Measurements from ENCODE around the gene DNAH17. TPM values are rescaled to one million over a fixed set of nuclear protein-coding genes. Genes with fewer than 3 reads are reported as not detected.

Gene DNAH17
- total and polyA plus RNA-seq, 2 of the 8 experiments (the other 6 are each of a cell fraction or from before 2014, with no cell fraction given): 0.14 to 0.67 TPM

- H3K9me3 ChIP-seq (ENCODE audit: insufficient read depth in 2 of 2, low read depth in 1 of 2, low read length in 1 of 2): no peaks in the 10 kb centered on the region
- H2BK12ac ChIP-seq (ENCODE audit: low read depth, low read length): no peak overlapping the region
- H2BK120ac ChIP-seq (replicated peaks; ENCODE audit: low read depth, low read length): no peak overlapping the region
- ChIA-PET POLR2A (ENCODE audit: partially characterized antibody) (interaction anchor here (0.6 to 2.2 kb wide), 11 partner anchors 10 to 235 kb away, joined by 3 to 10 read pairs (median 4); partner anchors contain the start of genes AFMID and TK1), CTCF (ENCODE audit: partially characterized antibody) (interaction anchor here (0.7 to 13.7 kb wide), 43 partner anchors 8 to 347 kb away, joined by 3 to 257 read pairs (median 5); partner anchors contain the start of genes DNAH17 and SOCS3)
- FAIRE-seq: no peak
- H4K8ac ChIP-seq (ENCODE audit: extremely low read depth, insufficient read depth, low read length): no peak overlapping the region
- no peak overlapping the region for H3K27ac ChIP-seq (ENCODE audit: low read depth, low read length)
- peaks cover 0 to 7% (median 0%) of the 10 kb centered on the region in 4 experiments; a peak in 3 of 7 replicates for H3K4me1 ChIP-seq (replicated peaks in 1 of 4; ENCODE audit: control insufficient read depth in 3 of 4, insufficient read depth in 4 of 4, low read length in 3 of 4)
- H3K27me3 ChIP-seq (replicated peaks in 1 of 4; ENCODE audit: control insufficient read depth in 3 of 4, extremely low read depth in 1 of 4, insufficient read depth in 3 of 4, low read length in 3 of 4): no peaks in the 10 kb centered on the region
- H3K18ac ChIP-seq (ENCODE audit: extremely low read depth, low read length): no peak overlapping the region
- H2BK15ac ChIP-seq (ENCODE audit: low read length): no peak overlapping the region
- H2AK5ac ChIP-seq (ENCODE audit: low read depth, low read length): no peak overlapping the region
- no peak overlapping the region for H3K4me2 ChIP-seq (ENCODE audit: insufficient read depth in 1 of 2, low read depth in 2 of 2, low read length in 2 of 2)
- no peak overlapping the region for H2BK20ac ChIP-seq (ENCODE audit: low read length)
- peak overlapping the region; percentile 64; the same call in 1 of the 2 replicates for H2BK5ac ChIP-seq (ENCODE audit: low read depth, low read length)
- peaks cover 2 to 8% of the 10 kb centered on the region in 2 experiments for H4K20me1 ChIP-seq (replicated peaks in 1 of 2; ENCODE audit: control insufficient read depth in 1 of 2, insufficient read depth in 2 of 2, low read length in 2 of 2)
- H4K5ac ChIP-seq (ENCODE audit: insufficient read length, low read depth, low read length): no peak overlapping the region
- H3K79me1 ChIP-seq (ENCODE audit: low read depth, low read length): peaks cover 2% of the 10 kb centered on the region
- TF ChIP-seq ZNF274 (IDR thresholded peaks at IDR 0.05; ENCODE audit: borderline replicate concordance, extremely low read depth, low read length) (no peak), HDAC2 (IDR thresholded peaks at IDR 0.05; ENCODE audit: borderline replicate concordance in 1 of 2, low read depth in 2 of 2, low read length in 2 of 2) (no peak), SP4 (IDR thresholded peaks at IDR 0.05; ENCODE audit: low read length) (no peak), SIRT6 (IDR thresholded peaks at IDR 0.05; ENCODE audit: low read length) (no peak), NANOG (IDR thresholded peaks at IDR 0.05; ENCODE audit: insufficient read depth, low read depth, low read length, poor library complexity, severe bottlenecking) (no peak), SRF (IDR thresholded peaks at IDR 0.05; ENCODE audit: low read depth, low read length) (no peak), POU5F1 (IDR thresholded peaks at IDR 0.05; ENCODE audit: low read depth, low read length) (no peak), SIN3A (conservative IDR thresholded peaks at IDR 0.05 in 1 of 2, IDR thresholded peaks at IDR 0.05 in 1 of 2; ENCODE audit: low read depth in 1 of 2, low read length in 2 of 2) (no peak), CBX8 (IDR thresholded peaks at IDR 0.05; ENCODE audit: borderline replicate concordance, low read depth, low read length) (no peak), CHD1 (IDR thresholded peaks at IDR 0.05; ENCODE audit: low read depth, low read length) (no peak), MAFK (IDR thresholded peaks at IDR 0.05; ENCODE audit: low read depth, low read length) (no peak), CHD2 (IDR thresholded peaks at IDR 0.05; ENCODE audit: low read length) (no peak), KDM5A (IDR thresholded peaks at IDR 0.05; ENCODE audit: low read length) (no peak)
- no peak overlapping the region for H2AFZ ChIP-seq (ENCODE audit: low read length)
- no peak overlapping the region for H3K56ac ChIP-seq (replicated peaks; ENCODE audit: insufficient read length, low read depth, low read length)
- H3K4ac ChIP-seq (replicated peaks; ENCODE audit: insufficient read length, low read depth, low read length): no peak overlapping the region
- no peak for DNase-seq (ENCODE audit: low read depth in 1 of 2, low spot score in 2 of 2)
- WGBS, 2 experiments (ENCODE audit: extremely low coverage in 1 of 2, insufficient coverage in 1 of 2, insufficient read length in 1 of 2, insufficient replicate concordance in 2 of 2, low coverage in 1 of 2, low lambda C conversion rate in 2 of 2, missing lambda C conversion rate in 1 of 2): 82% methylated on average over 8 of the region's 8 CpGs; no CpG with 5 or more reads in 1 of the 2 experiments
- H3K36me3 ChIP-seq (ENCODE audit: control insufficient read depth in 2 of 4, insufficient read depth in 4 of 4, low read length in 3 of 4): peaks cover 9 to 45% (median 28%) of the 10 kb centered on the region in 4 experiments; a peak in 7 of 8 replicates
- no peak overlapping the region for H3K14ac ChIP-seq (ENCODE audit: insufficient read length)
- no peaks in the 10 kb centered on the region; the same call in 1 of the 2 replicates for H3K23me2 ChIP-seq (ENCODE audit: low read depth, low read length)
- peaks cover 0 to 13% of the 10 kb centered on the region in 2 experiments; a peak in 1 of 4 replicates for H3K79me2 ChIP-seq (ENCODE audit: control insufficient read depth in 1 of 2, insufficient read depth in 2 of 2, low read length in 2 of 2)
- peak overlapping the region; percentile 25 for H4K91ac ChIP-seq (replicated peaks; ENCODE audit: insufficient read length, low read length)
- no peak overlapping the region for H3K9ac ChIP-seq (replicated peaks in 1 of 4; ENCODE audit: extremely low read depth in 1 of 4, low read depth in 3 of 4, low read length in 3 of 4)
- H3K4me3 ChIP-seq (ENCODE audit: extremely low read depth in 1 of 4, insufficient read depth in 2 of 4, low read depth in 3 of 4, low read length in 4 of 4): no peak overlapping the region
- H3K23ac ChIP-seq (ENCODE audit: insufficient read length): no peak overlapping the region
These were observed 155.0 kb downstream of the DNAH17 start for GRCh38 chr17:78422267-78422605.
